PC-9 (cell line): ENCODE measurements around the gene SNTG2. TPM values are rescaled to one million over a fixed set of nuclear protein-coding genes. Genes with fewer than 3 reads are reported as not detected.

Source experiments
- BruUV-seq: library from RNA; stranded (reverse); fragments of 400-500 nt; replicated peaks from 2 replicates; lab custom pipeline; 2021; lab: Mats Ljungman, UMichigan
- CTCF ChIA-PET: fragments of 300-600 bp; sonication (Branson Sonifier 250); formaldehyde crosslinking; loops from one replicate; lab custom pipeline; 2022; ENCODE audit warnings: antibody characterized with exemption; lab: Charles Lee
- POLR2A ChIA-PET: fragments of 300-600 bp; sonication (Branson Sonifier 250); formaldehyde crosslinking; loops from one replicate; lab custom pipeline; 2022; ENCODE audit warnings: antibody characterized with exemption; ENCODE audit not compliant: unreplicated experiment; lab: Charles Lee
- DNase-seq, 2 experiments: peaks; one replicate each; pipeline versions ENCODE4 v3.0.0 to v3.0.0-alpha.2; 2015 to 2022; ENCODE audit warnings: mixed read lengths in 1 of 2
- H2AFZ ChIP-seq: fragments of 200-600 bp; sonication (generic); 2 replicates; pipeline ENCODE4 v1.8.1; 2017; ENCODE audit warnings: antibody characterized with exemption
- H3F3A ChIP-seq: fragments of 200-600 bp; sonication (generic); 2 replicates; pipeline ENCODE4 v1.8.1; 2017; ENCODE audit warnings: antibody characterized with exemption, mild to moderate bottlenecking, low read depth; ENCODE audit not compliant: insufficient read depth
- H3K27ac ChIP-seq: fragments of 200-600 bp; sonication (generic); 2 replicates; pipeline ENCODE4 v1.6.1; 2016; ENCODE audit warnings: mixed run types
- H3K27me3 ChIP-seq: fragments of 200-600 bp; sonication (generic); 2 replicates; pipeline ENCODE4 v1.6.1; 2016; ENCODE audit warnings: low read depth, mixed run types; ENCODE audit not compliant: insufficient read depth
- H3K36me3 ChIP-seq: fragments of 200-600 bp; sonication (generic); 2 replicates; pipeline ENCODE4 v1.6.1; 2016; ENCODE audit warnings: low read depth, mixed run types
- H3K4me1 ChIP-seq: fragments of 200-600 bp; sonication (generic); replicated peaks from 2 replicates; pipeline ENCODE4 v1.6.1; 2016; ENCODE audit warnings: mixed run types; ENCODE audit not compliant: insufficient read depth
- H3K4me2 ChIP-seq: fragments of 200-600 bp; sonication (generic); 2 replicates; pipeline ENCODE4 v1.6.1; 2017; ENCODE audit warnings: mixed run types
- H3K4me3 ChIP-seq: fragments of 200-600 bp; sonication (generic); 2 replicates; pipeline ENCODE4 v1.6.1; 2016; ENCODE audit warnings: mixed run types
- H3K79me2 ChIP-seq: fragments of 200-600 bp; sonication (generic); 2 replicates; pipeline ENCODE4 v1.6.1; 2017; ENCODE audit warnings: low read depth, mixed run types
- H3K9me2 ChIP-seq: fragments of 200-600 bp; sonication (generic); 2 replicates; pipeline ENCODE4 v1.8.1; 2017; ENCODE audit warnings: mild to moderate bottlenecking; ENCODE audit not compliant: insufficient read depth
- H3K9me3 ChIP-seq: fragments of 200-600 bp; sonication (generic); 2 replicates; pipeline ENCODE4 v1.8.1; 2016; ENCODE audit warnings: low read depth; ENCODE audit not compliant: insufficient read depth
- H4K20me1 ChIP-seq: fragments of 200-600 bp; sonication (generic); 2 replicates; pipeline ENCODE4 v1.8.1; 2017; ENCODE audit not compliant: insufficient read depth
- EZH2 ChIP-seq: fragments of 200-600 bp; sonication (generic); IDR thresholded peaks from 2 replicates; pipeline ENCODE4 v1.8.0; 2017; ENCODE audit warnings: antibody characterized with exemption, low read depth
- intact Hi-C: fragments of 100-400 bp; cut with micrococcal nuclease; formaldehyde crosslinking; loops from one replicate; pipeline ENCODE4 v1.10.0; 2022; ENCODE audit not compliant: unreplicated experiment
- total RNA-seq: library from RNA; stranded (reverse); gene quantifications from 2 replicates; pipeline ENCODE4 v1.2.3, GENCODE V29; 2021
- TF ChIP-seq, protein P1 (sequence below): fragments of 200-600 bp; sonication (generic); conservative IDR thresholded peaks from 2 replicates; pipeline ENCODE4 v1.6.1; 2017; ENCODE audit warnings: mixed run types, antibody characterized with exemption, mild to moderate bottlenecking, moderate library complexity

The SNTG2 gene
- total RNA-seq, 1 experiment from 2014 or later, result not detected

DNA sequence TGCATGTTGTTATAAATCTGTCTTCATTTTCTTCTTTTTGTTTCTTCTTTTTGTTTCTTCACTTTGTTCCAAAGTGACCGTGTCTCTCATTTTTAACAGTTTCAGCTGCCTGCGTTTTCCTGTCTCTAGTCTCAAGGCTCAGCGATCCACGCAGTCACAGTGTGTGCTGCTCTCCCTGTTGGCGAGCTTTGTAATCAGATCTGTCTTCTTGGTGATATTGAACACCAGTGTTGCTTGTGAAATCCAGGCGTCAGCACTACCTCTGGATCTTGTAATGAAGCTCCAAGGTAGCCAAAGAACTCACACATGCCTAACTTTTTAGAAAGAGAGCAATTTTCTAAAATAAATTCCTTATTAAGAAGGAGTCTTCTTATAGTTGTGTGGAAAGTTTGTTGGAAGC is 13.2 kb downstream of the SNTG2 start:
- Histone ChIP-seq H3K4me2 (no peak overlapping the region), H3K79me2 (no peaks in the 10 kb centered on the region), H2AFZ (no peak overlapping the region), H3K27me3 (peaks cover 57% of the 10 kb centered on the region), H4K20me1 (no peaks in the 10 kb centered on the region), H3K36me3 (no peaks in the 10 kb centered on the region), H3K4me1 (no peaks in the 10 kb centered on the region), H3F3A (no peaks in the 10 kb centered on the region), H3K9me2 (no peaks in the 10 kb centered on the region), H3K4me3 (no peak overlapping the region), H3K27ac (no peak overlapping the region), H3K9me3 (no peaks in the 10 kb centered on the region)
- ChIA-PET POLR2A (no interaction called here), CTCF (no interaction called here)
- no peak for DNase-seq
- no TSS peak for BruUV-seq
- intact Hi-C loops, result no loop called here
- TF ChIP-seq EZH2, result no peak
- TF ChIP-seq, protein P1, sequence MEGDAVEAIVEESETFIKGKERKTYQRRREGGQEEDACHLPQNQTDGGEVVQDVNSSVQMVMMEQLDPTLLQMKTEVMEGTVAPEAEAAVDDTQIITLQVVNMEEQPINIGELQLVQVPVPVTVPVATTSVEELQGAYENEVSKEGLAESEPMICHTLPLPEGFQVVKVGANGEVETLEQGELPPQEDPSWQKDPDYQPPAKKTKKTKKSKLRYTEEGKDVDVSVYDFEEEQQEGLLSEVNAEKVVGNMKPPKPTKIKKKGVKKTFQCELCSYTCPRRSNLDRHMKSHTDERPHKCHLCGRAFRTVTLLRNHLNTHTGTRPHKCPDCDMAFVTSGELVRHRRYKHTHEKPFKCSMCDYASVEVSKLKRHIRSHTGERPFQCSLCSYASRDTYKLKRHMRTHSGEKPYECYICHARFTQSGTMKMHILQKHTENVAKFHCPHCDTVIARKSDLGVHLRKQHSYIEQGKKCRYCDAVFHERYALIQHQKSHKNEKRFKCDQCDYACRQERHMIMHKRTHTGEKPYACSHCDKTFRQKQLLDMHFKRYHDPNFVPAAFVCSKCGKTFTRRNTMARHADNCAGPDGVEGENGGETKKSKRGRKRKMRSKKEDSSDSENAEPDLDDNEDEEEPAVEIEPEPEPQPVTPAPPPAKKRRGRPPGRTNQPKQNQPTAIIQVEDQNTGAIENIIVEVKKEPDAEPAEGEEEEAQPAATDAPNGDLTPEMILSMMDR, result no peak

DNA sequence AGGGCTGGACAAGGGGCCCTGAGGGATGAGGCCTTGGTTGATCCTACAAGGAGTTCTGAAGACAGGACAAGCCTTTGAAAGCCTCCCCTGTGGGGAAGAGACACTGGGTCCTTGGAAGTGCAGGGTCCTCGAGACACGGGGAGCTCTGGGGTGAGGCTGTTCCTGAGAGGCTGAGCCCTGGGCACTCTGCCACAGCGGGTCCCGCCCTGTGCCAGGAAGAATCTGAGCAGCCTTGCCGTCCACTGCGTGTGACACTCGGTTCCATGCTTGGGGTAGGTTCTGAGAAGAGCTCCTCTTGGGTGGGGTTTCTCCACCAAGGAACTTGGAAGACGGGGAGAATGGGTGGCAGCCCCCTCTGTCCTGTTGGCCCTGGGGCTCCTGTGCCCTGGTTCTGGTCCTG is 13.9 kb downstream of the SNTG2 start:
- Histone ChIP-seq H3K27ac (no peak overlapping the region), H2AFZ (no peak overlapping the region), H3K9me2 (no peaks in the 10 kb centered on the region), H3K4me3 (no peak overlapping the region), H3F3A (no peaks in the 10 kb centered on the region), H3K4me1 (no peaks in the 10 kb centered on the region), H3K79me2 (no peaks in the 10 kb centered on the region), H3K36me3 (no peaks in the 10 kb centered on the region), H3K27me3 (peaks cover 51% of the 10 kb centered on the region), H3K4me2 (no peak overlapping the region), H3K9me3 (no peaks in the 10 kb centered on the region), H4K20me1 (no peaks in the 10 kb centered on the region)
- TF ChIP-seq EZH2, result no peak
- TF ChIP-seq, protein P1, result no peak
- no TSS peak for BruUV-seq
- POLR2A ChIA-PET, result no interaction called here
- intact Hi-C loops, result no loop called here
- CTCF ChIA-PET, result no interaction called here
- DNase-seq, result no peak

DNA sequence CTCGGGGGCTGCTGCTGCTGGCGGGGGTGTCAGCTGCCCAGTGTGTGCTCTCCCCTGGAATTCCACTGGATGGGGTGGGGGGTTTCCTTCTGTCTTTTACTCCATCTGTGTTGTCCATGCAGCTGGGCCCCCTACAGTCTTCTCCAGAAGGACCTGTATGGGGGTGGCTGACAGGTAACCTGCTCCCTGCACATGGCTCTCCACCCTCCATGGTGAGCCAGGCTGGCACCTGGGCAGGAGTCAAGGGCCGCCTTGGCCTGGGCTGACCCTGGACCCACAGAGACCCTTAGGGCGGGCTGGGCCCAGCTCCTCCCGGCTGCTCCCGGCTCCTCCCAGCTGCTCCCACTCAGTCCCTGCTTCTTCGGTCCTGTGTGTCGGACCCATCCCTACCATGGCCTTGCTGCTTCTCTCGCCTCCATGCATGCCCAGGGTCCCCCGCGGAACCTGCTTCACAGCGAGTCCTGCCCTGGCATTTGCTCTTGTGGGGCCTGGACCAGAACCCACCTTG is 15.0 kb downstream of the SNTG2 start:
- no peak for TF ChIP-seq EZH2
- TF ChIP-seq, protein P1, result no peak
- H2AFZ ChIP-seq, result no peak overlapping the region
- BruUV-seq, result no TSS peak

More for the DNA sequence above, 15.0 kb downstream of the SNTG2 start:
- Histone ChIP-seq H3K4me3 (no peak overlapping the region), H3K79me2 (no peaks in the 10 kb centered on the region), H3K4me1 (no peaks in the 10 kb centered on the region), H4K20me1 (no peaks in the 10 kb centered on the region), H3K36me3 (no peaks in the 10 kb centered on the region), H3K4me2 (no peak overlapping the region), H3K9me2 (no peaks in the 10 kb centered on the region), H3K9me3 (no peaks in the 10 kb centered on the region), H3K27ac (no peak overlapping the region), H3K27me3 (peaks cover 41% of the 10 kb centered on the region), H3F3A (no peaks in the 10 kb centered on the region)
- ChIA-PET CTCF (no interaction called here), POLR2A (no interaction called here)
- intact Hi-C loops, result no loop called here
- no peak for DNase-seq
